GM18498 (cell line): ENCODE data around the gene SBK2.

Experiments
- ATAC-seq: cut with Tn5 transposase; IDR thresholded peaks from one replicate; pipeline ENCODE4 v1.9.1; 2021; ENCODE audit warnings: mild to moderate bottlenecking, moderate library complexity; ENCODE audit not compliant: unreplicated experiment

The SBK2 gene

DNA sequence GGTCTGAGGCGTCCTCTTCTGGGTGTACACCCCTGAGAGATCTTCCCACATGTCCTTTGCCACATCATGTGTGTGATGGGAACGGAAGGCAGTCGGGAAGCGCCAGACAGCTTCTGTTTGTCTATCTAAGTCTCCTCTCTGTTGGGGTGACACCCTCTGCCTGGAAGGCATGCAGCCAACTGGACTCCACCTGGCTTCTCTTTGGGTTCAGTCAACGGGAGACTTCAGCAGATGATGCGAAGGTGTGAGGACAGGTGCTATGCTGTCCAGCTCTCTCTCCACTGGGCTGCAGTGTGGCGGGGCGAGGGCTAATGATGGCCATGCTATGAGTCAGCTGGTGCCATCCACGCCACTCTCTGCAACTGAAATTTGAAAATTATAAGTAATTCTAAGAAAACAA lies 22.8 kb upstream of the SBK2 start:
- ATAC-seq = no peak

DNA sequence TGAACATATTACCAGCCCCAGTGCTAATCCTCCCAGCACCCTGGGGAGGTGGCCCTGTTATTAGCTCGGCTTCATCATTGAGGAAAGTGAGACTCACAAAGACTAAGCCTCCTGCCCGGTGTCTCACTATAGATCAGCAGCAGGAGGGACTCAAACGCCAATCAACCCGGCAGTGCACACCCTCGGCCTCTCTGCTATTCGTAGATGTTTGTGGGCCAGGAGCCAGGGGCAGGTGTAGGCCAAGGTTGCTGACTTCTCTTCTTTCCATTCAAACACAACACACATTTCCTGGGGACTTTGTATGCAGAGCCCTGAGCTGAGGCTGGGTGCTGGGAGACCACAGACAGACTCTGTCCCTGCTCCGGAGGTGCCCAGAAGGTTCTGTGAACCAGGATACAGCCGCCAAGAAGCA lies 17.8 kb upstream of the SBK2 start:
- no peak for ATAC-seq

DNA sequence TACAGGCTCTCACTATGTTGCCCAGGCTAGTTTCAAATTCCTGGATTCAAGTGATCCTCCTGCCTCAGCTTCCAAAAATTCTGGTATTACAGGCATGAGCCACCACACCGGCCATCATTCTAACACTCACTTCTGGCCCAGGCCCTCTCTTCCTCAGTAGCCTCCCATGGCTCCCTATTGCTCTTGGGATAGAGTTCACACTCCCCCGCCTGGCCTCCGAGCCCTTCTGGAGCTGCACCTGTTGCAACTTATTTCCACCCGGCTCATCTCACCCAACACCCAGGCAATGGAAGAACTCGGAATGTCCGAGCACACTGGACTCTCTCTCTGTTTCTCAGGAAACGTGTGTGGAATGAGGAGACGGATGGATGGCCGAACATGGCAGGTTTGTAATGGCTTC lies 17.4 kb upstream of the SBK2 start:
- no peak for ATAC-seq

DNA sequence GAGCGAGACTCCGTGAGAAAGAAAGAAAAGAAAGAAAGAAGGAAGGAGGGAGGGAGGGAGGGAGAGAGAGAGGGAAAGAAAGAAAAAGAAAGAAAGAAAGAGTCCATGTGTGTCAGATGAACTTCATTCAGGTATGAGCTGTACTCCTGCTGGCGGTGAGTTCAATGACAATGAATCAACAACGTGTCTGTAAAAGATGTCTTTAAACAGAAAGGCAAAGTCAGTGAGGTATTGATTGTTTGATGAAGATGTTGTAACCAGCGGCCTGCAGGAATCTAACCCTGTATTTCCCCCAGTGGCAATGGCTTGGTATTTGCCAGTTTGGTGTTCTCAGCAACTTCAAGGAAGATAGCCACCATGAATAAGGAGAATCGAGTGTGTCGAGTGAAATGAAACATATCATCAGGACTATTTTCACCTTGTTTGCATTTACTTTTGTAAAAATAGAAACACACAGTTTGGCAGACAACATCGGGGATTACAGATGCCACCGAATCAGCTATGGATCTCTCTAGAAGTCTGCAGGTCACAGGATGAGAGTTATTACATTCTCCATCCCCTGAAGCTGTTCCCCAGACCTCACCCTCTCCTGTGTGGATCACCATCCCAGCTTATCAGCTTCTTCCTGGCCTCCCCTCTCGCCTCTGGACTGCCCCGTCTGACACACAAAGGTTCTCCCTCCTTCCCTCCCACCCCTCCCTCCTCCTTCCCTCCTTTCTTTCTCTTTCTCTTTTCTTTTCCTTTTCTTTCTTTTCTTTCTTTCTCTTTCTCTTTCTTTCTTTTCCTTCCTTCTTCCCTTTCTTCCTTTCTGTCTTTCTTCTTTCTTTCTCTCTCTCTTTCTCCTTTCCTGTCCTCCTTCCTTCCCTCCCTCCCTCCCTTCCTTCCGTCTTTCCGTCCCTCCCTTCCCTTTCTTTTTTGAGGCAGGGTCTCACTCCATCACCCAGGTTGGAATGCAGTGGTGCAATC lies 16.6 kb upstream of the SBK2 start:
- no peak for ATAC-seq

DNA sequence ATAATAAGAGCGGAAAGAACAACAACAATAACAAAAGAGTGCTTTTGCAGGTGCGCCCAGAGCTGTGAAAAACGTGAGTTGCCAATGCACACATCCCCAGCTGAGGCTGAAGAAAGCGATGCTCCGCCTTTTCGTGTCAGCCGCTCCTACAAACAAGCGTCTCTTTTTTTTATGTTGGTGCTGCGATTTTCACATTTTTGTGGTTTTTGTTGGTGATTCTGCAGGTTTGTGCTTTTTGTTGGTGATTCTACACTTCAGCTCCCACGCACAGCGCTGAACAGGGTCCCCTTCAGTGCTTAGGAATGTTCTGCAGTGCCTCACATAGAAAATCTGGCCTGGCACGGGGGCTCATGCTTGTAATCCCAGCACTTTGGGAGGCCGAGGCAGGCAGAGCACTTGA lies 15.7 kb upstream of the SBK2 start:
- ATAC-seq = no peak

DNA sequence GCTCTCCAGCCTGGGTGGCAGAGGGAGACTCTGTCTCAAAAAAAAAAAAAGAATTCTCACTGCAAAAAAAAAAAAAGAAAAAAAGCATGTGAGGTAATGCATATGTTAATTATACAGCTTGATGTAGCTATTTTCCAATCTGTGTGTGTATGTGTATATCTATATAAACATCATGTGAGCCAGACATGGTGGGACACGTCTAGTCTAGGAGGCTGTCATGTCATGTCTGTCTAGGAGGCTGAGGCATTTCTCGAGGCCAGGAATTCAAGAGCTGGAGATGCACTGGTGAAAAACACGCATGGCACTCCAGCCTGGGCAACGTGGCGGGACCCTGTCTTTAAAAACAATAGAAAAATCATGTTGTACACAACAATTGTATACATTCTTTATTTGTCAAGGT lies 15.3 kb upstream of the SBK2 start:
- ATAC-seq = no peak

DNA sequence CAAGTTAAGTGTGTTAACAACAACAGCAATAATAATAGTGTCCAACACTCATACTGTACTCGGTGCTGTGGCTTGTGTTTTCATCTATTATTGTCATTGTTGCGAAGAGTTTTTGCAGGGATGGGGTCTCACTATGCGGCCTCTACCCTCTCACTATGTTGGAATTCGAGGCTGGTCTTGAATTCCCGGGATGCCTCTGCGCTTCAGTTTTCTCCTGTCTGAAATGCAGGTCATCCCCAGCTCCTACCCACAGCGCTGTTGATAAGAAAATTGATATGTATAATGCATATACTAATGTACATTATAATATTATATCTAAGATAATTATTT lies 13.4 kb upstream of the SBK2 start:
- no peak for ATAC-seq

DNA sequence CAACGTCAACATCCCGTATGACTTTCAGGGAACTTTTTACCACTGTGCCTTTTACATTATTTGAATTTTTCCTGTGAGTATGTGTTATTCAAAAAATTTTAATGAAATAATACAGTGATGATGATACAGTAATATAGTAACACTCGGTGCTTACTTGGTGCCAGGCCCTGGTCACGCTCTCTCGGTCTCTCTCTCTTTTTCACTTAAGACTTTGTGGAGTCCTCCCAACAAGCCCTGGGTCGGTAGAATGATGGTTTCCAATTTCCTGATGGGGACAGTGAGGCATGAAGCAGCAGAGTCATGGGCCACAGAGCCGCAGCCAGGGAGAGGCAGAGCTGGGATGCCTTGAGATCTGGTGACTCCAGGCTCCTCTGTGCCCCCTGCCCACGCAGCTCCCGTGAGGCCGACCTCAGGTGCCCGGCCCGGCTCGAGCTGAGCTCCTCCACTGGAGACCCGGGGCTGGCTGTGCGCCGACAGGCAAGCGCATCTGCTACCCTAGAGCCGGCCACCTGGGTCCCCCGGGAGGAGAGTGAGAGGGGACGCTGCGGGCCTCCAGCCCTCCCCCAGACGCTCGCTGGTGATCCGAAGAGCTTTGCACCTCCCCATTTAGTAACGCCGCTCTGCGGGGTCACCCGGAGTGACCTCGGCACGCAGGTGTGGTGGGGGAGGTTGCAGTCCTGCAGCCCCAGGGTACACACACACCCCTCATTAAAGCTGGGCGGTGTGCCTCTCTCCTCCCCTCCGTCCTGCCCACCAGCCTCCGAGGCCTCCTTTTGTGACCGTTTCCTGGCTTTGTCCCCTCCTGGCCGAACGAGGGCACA lies 12.8 kb upstream of the SBK2 start:
- ATAC-seq = no peak

DNA sequence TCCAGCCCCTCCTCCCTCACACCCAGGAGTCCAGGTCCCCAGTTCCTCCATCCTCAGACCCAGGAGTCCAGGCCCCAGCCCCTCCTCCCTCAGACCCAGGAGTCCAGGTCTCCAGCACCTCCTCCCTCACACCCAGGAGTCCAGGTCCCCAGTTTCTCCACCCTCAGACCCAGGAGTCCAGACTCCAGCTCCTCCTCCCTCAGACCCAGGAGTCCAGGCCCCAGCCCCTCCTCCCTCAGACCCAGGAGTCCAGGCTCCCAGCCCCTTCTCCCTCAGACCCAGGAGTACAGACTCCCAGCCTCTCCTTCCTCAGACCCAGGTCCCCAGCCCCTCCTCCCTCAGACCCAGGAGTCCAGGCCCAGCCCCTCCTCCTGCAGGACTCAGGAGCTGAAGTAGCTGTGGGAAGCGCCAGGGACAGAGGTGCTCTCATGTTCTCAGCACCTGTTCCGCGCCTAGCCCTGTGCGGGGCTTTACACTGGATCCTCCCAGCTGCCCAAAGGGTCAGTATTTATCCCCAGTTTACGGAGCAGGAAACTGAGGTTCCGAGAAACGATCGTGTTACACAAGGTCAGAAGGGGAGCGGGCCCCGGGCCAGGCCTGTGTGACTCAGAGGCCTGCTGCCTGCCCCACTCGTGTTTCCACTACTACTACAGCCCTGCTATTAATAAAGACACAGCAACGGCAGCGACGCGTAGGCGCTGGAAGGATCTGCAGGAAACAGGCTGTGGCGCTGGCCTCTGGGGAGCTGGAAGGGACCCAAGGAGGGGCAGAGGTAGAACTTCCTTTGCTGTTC lies 10.1 kb upstream of the SBK2 start:
- no peak for ATAC-seq

DNA sequence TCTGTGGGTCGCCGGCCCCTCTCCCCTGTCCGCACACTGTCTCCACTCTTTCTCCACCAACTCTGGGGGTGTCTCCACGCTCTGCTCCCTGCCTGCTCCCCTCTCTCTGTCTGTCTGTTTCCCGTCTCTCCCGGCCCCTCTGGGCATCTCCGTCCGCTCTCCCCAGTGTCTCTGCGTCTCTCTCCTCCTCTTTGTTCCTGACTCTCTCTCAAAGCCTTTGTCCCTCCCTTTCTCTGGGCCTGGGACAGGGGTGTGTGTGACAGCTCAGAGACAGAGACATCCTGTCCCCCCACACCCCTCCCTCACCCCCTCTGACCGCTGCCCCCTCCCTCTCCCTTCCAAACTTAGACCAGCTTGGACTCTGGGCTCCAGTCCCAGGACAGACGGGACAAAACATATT lies 9.1 kb upstream of the SBK2 start:
- ATAC-seq = no peak

DNA sequence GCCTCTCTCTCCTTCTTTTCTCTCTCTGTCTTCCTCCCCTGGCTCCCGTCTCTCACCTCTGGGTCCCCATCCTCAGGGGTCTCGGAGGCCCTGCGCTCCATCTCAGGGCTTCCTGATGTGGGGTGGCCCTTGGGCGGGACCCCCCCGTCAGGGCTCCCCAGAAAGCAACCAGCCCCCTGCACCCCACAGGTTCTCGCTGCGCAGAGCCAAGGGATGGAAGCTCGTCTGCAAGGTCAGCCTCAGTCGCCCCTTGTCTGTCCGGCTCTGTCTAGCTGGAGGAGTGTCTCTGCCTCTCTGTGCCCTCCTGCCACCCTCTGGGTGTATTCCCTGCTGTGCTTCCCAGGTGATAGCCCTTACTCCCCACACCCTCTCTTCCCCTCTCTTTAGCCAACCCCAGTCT lies 8.5 kb upstream of the SBK2 start, which contains the start of gene SBK3:
Gene SBK3, minus strand, starts transcription at position 101 of the 400 bp plus-strand sequence. Its CDS starts 0 bp downstream, at position 101.
- no peak for ATAC-seq

DNA sequence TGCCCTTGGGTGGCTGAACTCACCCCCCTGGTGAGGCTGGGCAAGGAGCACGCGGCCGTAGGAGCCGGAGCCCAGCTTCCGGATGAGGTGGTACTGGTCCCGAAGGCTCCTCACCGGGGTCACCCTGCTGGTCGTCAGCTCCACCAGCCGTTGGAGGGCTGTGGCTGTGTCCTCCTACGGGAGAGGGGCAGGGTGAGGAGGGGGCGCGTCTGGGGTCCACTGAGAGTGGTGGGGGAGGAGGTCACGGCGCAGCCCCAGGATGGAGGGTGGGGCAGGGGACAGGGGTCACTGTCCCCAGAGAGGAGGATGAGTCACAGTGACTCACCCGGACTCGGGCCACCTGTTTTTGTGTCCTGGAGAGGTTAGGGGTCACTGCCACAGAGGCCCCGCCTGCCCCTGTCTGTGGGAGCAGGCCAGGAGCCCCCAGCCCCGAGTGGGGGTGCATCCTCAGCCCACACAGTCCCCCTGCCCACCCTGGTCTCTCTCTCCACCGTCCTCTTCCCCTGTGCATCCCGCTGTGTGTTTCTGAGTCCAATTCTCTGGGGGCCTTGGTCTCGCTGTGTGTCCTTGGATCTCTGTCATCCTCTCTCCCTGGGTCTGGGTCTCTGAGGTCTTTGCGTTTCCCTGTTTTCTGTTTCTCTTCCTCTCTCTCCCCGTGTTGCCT lies 8.0 kb upstream of the SBK2 start:
- no peak for ATAC-seq

DNA sequence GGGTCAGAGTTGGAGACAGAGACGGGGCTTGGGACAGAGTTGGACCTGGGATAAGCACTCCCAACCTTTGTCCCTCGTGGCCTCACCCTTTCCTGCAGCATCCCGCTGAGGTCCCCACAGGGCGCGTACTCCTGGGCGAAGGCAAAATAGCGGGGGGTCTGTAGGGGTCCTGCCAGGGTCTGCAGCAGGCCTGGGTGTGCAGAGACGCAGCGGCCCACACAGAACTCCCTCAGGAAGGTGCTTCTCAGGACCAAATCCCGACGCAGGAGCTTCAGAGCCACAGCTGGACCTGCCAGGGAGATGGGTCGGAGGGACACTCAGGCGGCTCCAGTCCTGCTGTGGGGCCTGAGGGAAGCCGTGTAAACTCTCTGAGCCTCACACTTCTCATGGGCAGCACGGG lies 7.1 kb upstream of the SBK2 start:
- ATAC-seq = no peak

DNA sequence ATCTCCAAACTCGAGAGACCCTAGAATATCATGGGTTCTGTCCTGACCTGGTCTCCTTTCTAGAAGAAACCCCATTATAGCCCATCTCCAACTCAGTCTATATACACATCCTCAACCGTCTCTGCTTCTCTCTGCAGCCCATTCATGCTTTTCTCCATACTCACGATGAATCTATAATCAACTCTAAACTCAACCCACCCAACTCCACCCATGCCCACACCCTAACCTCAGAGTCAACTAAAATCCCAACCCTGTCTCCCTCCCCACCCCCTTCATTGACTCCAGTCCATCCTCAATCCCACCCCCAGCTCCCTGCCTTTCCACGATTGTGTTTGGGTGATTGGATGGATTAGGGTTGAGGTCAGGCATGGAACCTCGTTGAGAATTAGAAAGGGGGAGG lies 6.6 kb upstream of the SBK2 start:
- no peak for ATAC-seq

DNA sequence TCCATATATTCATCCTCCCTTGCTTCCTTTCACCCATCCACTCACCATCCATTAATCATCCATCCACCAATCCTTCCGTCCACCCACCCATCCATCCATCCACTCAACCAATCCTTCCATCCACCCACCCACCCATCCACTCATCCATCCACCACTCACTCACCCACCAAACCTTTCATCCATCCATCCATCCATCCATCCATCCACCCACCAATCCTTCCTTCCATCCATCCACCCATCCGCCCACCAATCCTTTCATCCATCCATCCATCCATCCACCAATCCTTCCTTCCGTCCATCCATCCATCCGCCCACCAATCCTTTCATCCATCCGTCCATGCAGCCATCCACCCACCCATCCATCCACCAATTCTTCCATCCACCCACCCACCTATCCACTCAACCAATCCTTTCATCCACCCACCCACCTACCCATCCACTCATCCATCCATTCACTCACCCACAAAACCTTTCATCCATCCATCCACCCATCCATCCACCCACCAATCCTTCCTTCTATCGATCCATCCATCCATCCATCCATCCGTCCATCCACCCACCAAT lies 5.4 kb upstream of the SBK2 start:
- ATAC-seq = no peak

DNA sequence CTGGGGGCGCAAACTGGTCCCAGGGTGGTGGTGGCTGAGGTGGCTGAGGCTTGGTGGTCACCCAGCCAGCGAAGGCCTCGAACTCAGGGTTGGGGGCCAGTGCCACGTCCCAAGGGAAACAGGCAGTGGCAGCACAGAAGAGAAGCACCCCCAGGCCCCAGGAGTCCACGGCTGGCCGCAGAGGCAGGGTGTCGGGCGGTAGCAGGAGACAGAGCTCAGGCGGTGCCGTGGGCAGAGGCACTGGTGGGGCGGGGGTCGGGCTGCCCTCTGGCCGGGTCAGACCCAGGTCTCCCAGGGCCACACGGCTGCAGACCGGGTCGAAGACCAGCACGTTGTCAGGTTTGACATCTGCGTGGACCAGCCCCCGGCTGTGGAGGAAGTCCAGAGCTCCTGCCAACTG lies 4.2 kb upstream of the SBK2 start:
- ATAC-seq = no peak

DNA sequence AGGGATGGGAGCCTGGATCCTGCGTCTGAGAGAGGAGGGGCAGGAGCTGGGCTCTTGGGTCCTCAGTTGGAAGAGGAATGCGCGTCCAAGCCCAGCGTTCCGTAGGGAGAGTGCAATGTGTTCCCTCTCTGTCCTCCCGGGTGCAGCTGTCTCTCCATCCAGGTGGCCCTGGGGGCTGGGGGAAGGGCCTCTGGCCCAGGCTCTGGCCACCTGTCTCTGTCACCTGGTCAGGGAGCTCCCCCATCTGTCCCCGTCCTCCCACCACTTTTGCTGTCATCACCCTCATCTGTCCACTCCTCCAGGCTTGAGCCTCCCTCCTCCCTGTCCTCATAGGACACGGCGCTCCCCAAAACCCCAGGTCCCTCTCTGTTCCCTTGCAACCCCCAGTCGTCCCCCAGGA lies 3.7 kb upstream of the SBK2 start:
- ATAC-seq = no peak

DNA sequence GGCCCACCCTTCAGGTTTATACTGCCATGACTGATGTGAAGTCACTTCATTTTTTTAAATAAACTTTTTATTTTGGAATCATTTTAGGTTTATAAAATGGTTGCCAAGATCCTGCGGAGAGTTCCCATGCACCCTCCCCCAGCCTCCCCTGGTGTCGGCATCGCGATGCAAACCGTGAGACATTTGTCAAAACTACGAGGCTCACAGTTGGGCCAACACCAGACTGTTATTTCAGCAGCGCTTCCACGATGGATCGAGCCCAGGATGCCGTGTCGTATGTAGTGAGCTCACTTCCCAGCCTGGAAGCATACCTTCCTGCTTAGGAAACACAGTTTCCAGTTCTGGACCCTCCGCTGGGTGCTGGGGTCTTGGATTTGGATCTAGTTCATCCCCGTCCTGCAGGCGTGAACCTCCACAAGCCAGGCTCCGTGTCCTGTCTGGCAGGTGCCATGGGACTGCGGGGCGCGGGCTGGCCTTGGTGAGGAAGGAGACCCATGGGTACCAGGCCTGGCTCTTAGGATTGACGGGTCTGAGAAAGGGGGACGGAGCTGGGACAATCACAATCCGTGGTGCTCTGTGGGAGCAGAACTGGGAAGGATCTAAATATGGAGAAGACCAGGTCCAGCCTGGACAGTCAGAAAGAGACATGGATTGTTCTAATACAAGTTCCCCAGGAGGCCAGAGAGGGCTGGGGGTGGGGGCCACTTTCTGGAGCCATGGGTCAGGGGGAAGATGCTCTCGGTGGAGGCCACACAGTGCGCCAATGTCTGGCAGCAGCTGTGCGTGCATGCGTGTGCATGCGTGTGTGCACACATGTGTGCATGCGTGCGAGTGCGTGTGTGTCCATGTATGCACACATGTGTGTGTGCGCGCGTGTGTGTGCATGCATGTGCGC lies 2.4 kb upstream of the SBK2 start:
- ATAC-seq = no peak

DNA sequence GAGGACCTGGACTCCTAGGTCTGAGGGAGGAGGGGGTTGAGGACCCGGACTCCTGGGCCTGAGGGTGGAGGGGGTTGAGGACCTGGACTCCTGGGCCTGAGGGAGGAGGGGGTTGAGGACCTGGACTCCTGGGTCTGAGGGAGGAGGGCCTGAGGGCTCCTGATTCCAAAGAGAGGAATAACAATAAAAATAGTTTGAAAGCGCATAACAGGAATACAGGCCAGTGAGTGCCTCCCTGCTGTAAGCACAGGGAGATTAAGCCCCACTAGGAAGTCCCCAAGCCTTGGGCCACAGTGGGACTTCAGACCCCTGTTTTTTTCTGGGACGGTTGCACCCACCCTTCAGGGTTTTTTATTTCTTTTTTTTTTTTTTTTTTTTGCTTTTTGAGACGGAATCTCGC lies 1.2 kb upstream of the SBK2 start:
- no peak for ATAC-seq

DNA sequence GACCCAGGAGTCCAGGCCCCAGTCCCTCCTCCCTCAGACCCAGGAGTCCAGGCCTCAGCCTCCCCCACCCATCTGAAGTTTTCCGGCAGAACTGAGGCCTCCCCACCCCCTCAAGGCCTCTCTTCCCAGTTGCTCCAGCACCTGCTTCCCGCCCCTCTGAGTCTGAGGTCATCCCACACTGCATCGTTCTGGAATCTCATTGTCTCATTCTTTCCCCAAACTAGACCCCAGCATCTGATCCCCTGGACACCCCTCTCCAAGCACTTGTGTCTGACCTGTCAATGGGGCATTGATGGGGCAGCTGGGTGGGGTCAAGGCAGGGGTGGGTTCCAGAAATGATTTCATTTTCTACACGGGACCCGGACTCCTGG lies 793 bp upstream of the SBK2 start:
- no peak for ATAC-seq
